HG03439 (cell line): ENCODE measurements around the gene TRAF3IP1.

Experiments used
- ATAC-seq: cut with Tn5 transposase; IDR thresholded peaks from one replicate; pipeline ENCODE4 v1.9.1; 2021; ENCODE audit warnings: mild to moderate bottlenecking, moderate library complexity; ENCODE audit not compliant: unreplicated experiment

TRAF3IP1 gene

GRCh38 chr2:238286987-238287736, 33.2 kb upstream of the TRAF3IP1 start:
- ATAC-seq, result no peak

- peak; percentile 29 for ATAC-seq
Measured at GRCh38 chr2:238287737-238288649, 32.3 kb upstream of the TRAF3IP1 start, which contains the start of gene PER2. Gene PER2 (minus strand): TSS chr2:238288610. CDS start chr2:238277936, 10,674 bp downstream.

GRCh38 chr2:238288650-238289573, 31.4 kb upstream of the TRAF3IP1 start:
- peak; percentile 93 for ATAC-seq

GRCh38 chr2:238289574-238289973, 30.7 kb upstream of the TRAF3IP1 start:
- no peak for ATAC-seq

GRCh38 chr2:238290091-238290509, 30.2 kb upstream of the TRAF3IP1 start:
- no peak for ATAC-seq

- ATAC-seq, result no peak
Measured at GRCh38 chr2:238290715-238291549, 29.4 kb upstream of the TRAF3IP1 start.

- ATAC-seq, result no peak
Measured at GRCh38 chr2:238291550-238292281, 28.6 kb upstream of the TRAF3IP1 start.

- no peak for ATAC-seq
Measured at GRCh38 chr2:238294046-238294392, 26.3 kb upstream of the TRAF3IP1 start.

GRCh38 chr2:238294393-238295143, 25.8 kb upstream of the TRAF3IP1 start:
- ATAC-seq, result no peak

GRCh38 chr2:238295144-238296112, 24.9 kb upstream of the TRAF3IP1 start:
- ATAC-seq, result no peak

- ATAC-seq, result no peak
Measured at GRCh38 chr2:238296638-238297457, 23.5 kb upstream of the TRAF3IP1 start.

- no peak for ATAC-seq
Measured at GRCh38 chr2:238299803-238300202, 20.5 kb upstream of the TRAF3IP1 start.

- no peak for ATAC-seq
Measured at GRCh38 chr2:238302087-238302486, 18.2 kb upstream of the TRAF3IP1 start.

- no peak for ATAC-seq
Measured at GRCh38 chr2:238302751-238303150, 17.6 kb upstream of the TRAF3IP1 start.

GRCh38 chr2:238304116-238304515, 16.2 kb upstream of the TRAF3IP1 start:
- ATAC-seq, result no peak

- ATAC-seq, result no peak
Measured at GRCh38 chr2:238305092-238305862, 15.0 kb upstream of the TRAF3IP1 start.
